ENCODE data around the gene USH2A. TPM values are rescaled to one million over a fixed set of nuclear protein-coding genes. Genes with fewer than 3 reads are reported as not detected.

The USH2A gene
- polyA plus RNA-seq, 1 of the 3 experiments (the other 2 are of a cell fraction), result under 0.01 TPM

DNA sequence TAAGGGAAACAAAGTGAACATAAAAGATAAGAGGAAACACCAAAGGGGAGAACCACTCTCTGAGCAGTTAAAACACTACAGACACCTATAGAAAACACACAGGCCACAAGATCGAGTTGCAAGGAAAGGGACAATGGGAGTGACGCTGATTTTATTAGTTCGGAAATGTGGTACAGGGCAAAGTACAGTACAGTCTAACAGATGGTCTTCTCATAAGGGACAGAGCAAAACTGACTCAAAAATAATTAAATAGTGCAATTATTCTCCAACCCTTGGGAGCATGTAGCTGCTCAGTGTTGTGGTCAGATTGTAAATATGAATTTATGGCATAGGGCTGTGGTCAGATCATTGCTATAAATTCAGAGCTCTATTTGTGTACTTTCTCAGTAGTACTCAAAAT, 352.0 kb downstream of the USH2A start:
- Histone ChIP-seq H3K4me1 (ENCODE audit: control insufficient read depth in 1 of 2, insufficient read depth in 2 of 2, low read depth in 1 of 2, low read length in 1 of 2) (peaks cover 0 to 2% of the 10 kb centered on the region in 2 experiments; a peak in 2 of 4 replicates), H3K79me2 (ENCODE audit: insufficient read depth) (no peaks in the 10 kb centered on the region), H3K27me3 (ENCODE audit: insufficient read depth) (no peaks in the 10 kb centered on the region), H2AFZ (ENCODE audit: low read depth) (no peak overlapping the region), H3K36me3 (replicated peaks in 1 of 2; ENCODE audit: control insufficient read depth in 1 of 2, insufficient read depth in 2 of 2, low read length in 1 of 2) (no peaks in the 10 kb centered on the region), H3K9ac (no peak overlapping the region), H4K20me1 (ENCODE audit: insufficient read depth) (no peaks in the 10 kb centered on the region), H3K4me3 (ENCODE audit: low read depth in 2 of 2, low read length in 1 of 2) (no peak overlapping the region), H3K4me2 (no peak overlapping the region), H3K9me2 (no peaks in the 10 kb centered on the region), H3K9me3 (no peaks in the 10 kb centered on the region), H3K27ac (ENCODE audit: low read depth in 2 of 2, low read length in 1 of 2) (no peak overlapping the region), H3F3A (replicated peaks; ENCODE audit: insufficient read depth) (no peaks in the 10 kb centered on the region)
- ChIA-PET CTCF (no interaction called here), POLR2A (no interaction called here)
- 65% methylated on average over 3 of the region's 3 CpGs for WGBS (ENCODE audit: low lambda C conversion rate)
- no peak for DNase-seq
- TF ChIP-seq PBX3 (IDR thresholded peaks at IDR 0.05) (no peak), RXRA (IDR thresholded peaks at IDR 0.05; ENCODE audit: borderline replicate concordance, low read depth) (no peak), USF1 (IDR thresholded peaks at IDR 0.05; ENCODE audit: borderline replicate concordance, low read depth) (no peak), FOXJ3 (CRISPR knock-in tag; IDR thresholded peaks at IDR 0.05) (no peak), GATA2 (CRISPR knock-in tag; IDR thresholded peaks at IDR 0.05) (no peak), JUND (IDR thresholded peaks at IDR 0.05) (no peak), MXI1 (IDR thresholded peaks at IDR 0.05; ENCODE audit: low read depth, low read length) (no peak), RAD21 (IDR thresholded peaks at IDR 0.05; ENCODE audit: low read length) (no peak), FOSL2 (IDR thresholded peaks at IDR 0.05; ENCODE audit: borderline replicate concordance, low read depth) (no peak), IRF3 (IDR thresholded peaks at IDR 0.05; ENCODE audit: low read depth, low read length) (no peak), CHD2 (IDR thresholded peaks at IDR 0.05; ENCODE audit: low read length, partially characterized antibody) (no peak), RFX5 (IDR thresholded peaks at IDR 0.05; ENCODE audit: low read length) (no peak), SMC3 (IDR thresholded peaks at IDR 0.05; ENCODE audit: low read depth, low read length) (no peak)
- TF ChIP-seq, protein P1, sequence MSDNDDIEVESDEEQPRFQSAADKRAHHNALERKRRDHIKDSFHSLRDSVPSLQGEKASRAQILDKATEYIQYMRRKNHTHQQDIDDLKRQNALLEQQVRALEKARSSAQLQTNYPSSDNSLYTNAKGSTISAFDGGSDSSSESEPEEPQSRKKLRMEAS (IDR thresholded peaks at IDR 0.05; ENCODE audit: low read depth), result no peak
- TF ChIP-seq, protein P2, sequence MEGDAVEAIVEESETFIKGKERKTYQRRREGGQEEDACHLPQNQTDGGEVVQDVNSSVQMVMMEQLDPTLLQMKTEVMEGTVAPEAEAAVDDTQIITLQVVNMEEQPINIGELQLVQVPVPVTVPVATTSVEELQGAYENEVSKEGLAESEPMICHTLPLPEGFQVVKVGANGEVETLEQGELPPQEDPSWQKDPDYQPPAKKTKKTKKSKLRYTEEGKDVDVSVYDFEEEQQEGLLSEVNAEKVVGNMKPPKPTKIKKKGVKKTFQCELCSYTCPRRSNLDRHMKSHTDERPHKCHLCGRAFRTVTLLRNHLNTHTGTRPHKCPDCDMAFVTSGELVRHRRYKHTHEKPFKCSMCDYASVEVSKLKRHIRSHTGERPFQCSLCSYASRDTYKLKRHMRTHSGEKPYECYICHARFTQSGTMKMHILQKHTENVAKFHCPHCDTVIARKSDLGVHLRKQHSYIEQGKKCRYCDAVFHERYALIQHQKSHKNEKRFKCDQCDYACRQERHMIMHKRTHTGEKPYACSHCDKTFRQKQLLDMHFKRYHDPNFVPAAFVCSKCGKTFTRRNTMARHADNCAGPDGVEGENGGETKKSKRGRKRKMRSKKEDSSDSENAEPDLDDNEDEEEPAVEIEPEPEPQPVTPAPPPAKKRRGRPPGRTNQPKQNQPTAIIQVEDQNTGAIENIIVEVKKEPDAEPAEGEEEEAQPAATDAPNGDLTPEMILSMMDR (IDR thresholded peaks at IDR 0.05), result no peak
